HG03025 (cell line): ENCODE results near the gene LGALS4.
"Not testable (repeated sequence)": the region's sequence is repeated elsewhere in the genome, so short reads cannot be mapped to it uniquely, and the experiment has no call there.

Source experiments
- ATAC-seq: cut with Tn5 transposase; IDR thresholded peaks from one replicate; pipeline ENCODE4 v1.9.1; 2021; ENCODE audit warnings: mild to moderate bottlenecking, moderate library complexity; ENCODE audit not compliant: unreplicated experiment, low FRiP score

Gene LGALS4

GRCh38 chr19:38774181-38774950 lies 38.4 kb downstream of the LGALS4 start:
- ATAC-seq = no peak

- ATAC-seq = no peak
Observed at GRCh38 chr19:38773469-38774177, 39.1 kb downstream of the LGALS4 start, which contains the start of gene LGALS7. LGALS7 (minus strand) TSS chr19:38773517; CDS start chr19:38773492, 25 bp downstream.

- ATAC-seq = not testable (repeated sequence)
Observed at GRCh38 chr19:38771569-38771968, 41.2 kb downstream of the LGALS4 start.

- ATAC-seq = not testable (repeated sequence)
Observed at GRCh38 chr19:38770949-38771275, 41.8 kb downstream of the LGALS4 start.

- not testable (repeated sequence) for ATAC-seq
Observed at GRCh38 chr19:38770228-38770948, 42.4 kb downstream of the LGALS4 start.

- no peak for ATAC-seq
Observed at GRCh38 chr19:38769635-38770211, 43.0 kb downstream of the LGALS4 start.

- no peak for ATAC-seq
Observed at GRCh38 chr19:38766276-38767047, 46.3 kb downstream of the LGALS4 start.

GRCh38 chr19:38765214-38765613 lies 47.5 kb downstream of the LGALS4 start:
- ATAC-seq = no peak

GRCh38 chr19:38763795-38764220 lies 48.9 kb downstream of the LGALS4 start:
- ATAC-seq = no peak

GRCh38 chr19:38761884-38762389 lies 50.8 kb downstream of the LGALS4 start:
- not testable (repeated sequence) for ATAC-seq

- ATAC-seq = not testable (repeated sequence)
Observed at GRCh38 chr19:38760805-38761517, 51.8 kb downstream of the LGALS4 start.

GRCh38 chr19:38759590-38760003 lies 53.1 kb downstream of the LGALS4 start:
- ATAC-seq = no peak

GRCh38 chr19:38754196-38754595 lies 58.5 kb downstream of the LGALS4 start:
- not testable (repeated sequence) for ATAC-seq

GRCh38 chr19:38753783-38754182 lies 59.0 kb downstream of the LGALS4 start:
- ATAC-seq = not testable (repeated sequence)
